Adrenal gland (tissue), 19 donors: ENCODE results near the gene SLC1A1. TPM values are rescaled to one million over a fixed set of nuclear protein-coding genes. Genes with fewer than 3 reads are reported as not detected.

Source experiments
- DNase-seq, 7 donors: peaks; one replicate each; pipeline ENCODE4 v3.0.0-alpha.2; 2019 to 2020
- H3K27ac ChIP-seq, 5 donors: fragments of 200-600 bp; sonication (generic) in 4 of 5; 1 replicate in 3 of 5; 2 replicates in 2 of 5; pipeline versions ENCODE4 v1.5.1 to v1.8.0; 2016 to 2020; ENCODE audit warnings: mild to moderate bottlenecking in 1 of 5
- H3K27me3 ChIP-seq: fragments of 200-600 bp; 2 replicates; pipeline ENCODE4 v1.8.0; 2021
- H3K36me3 ChIP-seq, 2 donors: fragments of 200-600 bp; replicated peaks in 1 of 2; 1 replicate in 1 of 2; 2 replicates in 1 of 2; pipeline versions ENCODE4 v1.5.1 to v1.8.0; 2018 to 2022
- H3K4me1 ChIP-seq, 2 donors: fragments of 200-600 bp; replicated peaks in 1 of 2; 1 replicate in 1 of 2; 2 replicates in 1 of 2; pipeline versions ENCODE4 v1.5.1 to v1.8.0; 2018 to 2021
- H3K4me3 ChIP-seq, 4 donors: fragments of 200-600 bp; sonication (generic) in 3 of 4; one replicate each; pipeline ENCODE4 v1.5.1; 2016 to 2018
- H3K9me3 ChIP-seq, 3 donors: fragments of 200-600 bp; sonication (generic) in 1 of 3; replicated peaks in 1 of 3; 1 replicate in 2 of 3; 2 replicates in 1 of 3; pipeline versions ENCODE4 v1.5.1 to v1.8.0; 2016 to 2021
- POLR2A ChIP-seq, 2 donors: fragments of 450-650 bp; IDR thresholded peaks; one replicate each; pipeline ENCODE4 v1.6.1; 2017; ENCODE audit warnings: antibody characterized with exemption in 2 of 2, mild to moderate bottlenecking in 2 of 2, moderate library complexity in 1 of 2
- WGBS, 4 donors: extraction: QIAGEN DNeasy Blood & Tissue Kit in 2 of 4; methylation state at CpG; one replicate each; pipeline versions ENCODE4 v1.1.5 to v1.1.7; 2013 to 2017; 5-methylcytosine and 5-hydroxymethylcytosine counted together
- intact Hi-C, 2 donors: fragments of 100-400 bp; cut with DNase I; formaldehyde crosslinking; loops; one replicate each; pipeline versions ENCODE4 v1.14.1 to v1.15.0; 2022 to 2023
- long read RNA-seq, 10 donors: library from polyadenylated mRNA in 3 of 10; unstranded in 2 of 10; stranded (forward) in 1 of 10; transcript quantifications; one replicate each; pipeline ENCODE4 v2.0.0 and lab custom pipeline, GENCODE V29; 2021 to 2026
- polyA plus RNA-seq, 3 donors: library from polyadenylated mRNA; stranded (reverse); fragments of 200-250 nt in 2 of 3; fragments of 350-450 nt in 1 of 3; fragmentation: Illumina TruSeq in 1 of 3; extraction: RNeasy Lipid Tissue Mini Kit (QIAGEN cat#74804) in 1 of 3; gene quantifications; one replicate each; pipeline ENCODE4 v1.2.3, GENCODE V29; 2013 to 2014
- total RNA-seq, 9 donors: library from RNA; depleted of rRNA in 4 of 9; stranded (reverse); fragments of >200 nt in 4 of 9; fragments of 120-200 nt in 1 of 9; fragmentation: NEBNext Ultra II Directional in 1 of 9; extraction: Animal tissue kit (Norgen Biotek cat#: 25700) in 1 of 9; gene quantifications; one replicate each; pipeline versions ENCODE4 v1.1.0 to v1.2.4, GENCODE V29; 2013 to 2023
- TF ChIP-seq, protein P1 (sequence below), 6 experiments: fragments of 450-650 bp in 4 of 6; fragments of 200-600 bp in 2 of 6; sonication (generic) in 1 of 6; IDR thresholded peaks; 1 replicate in 5 of 6; 2 replicates in 1 of 6; pipeline versions ENCODE4 v1.5.1 to v1.8.0; 2016 to 2021; ENCODE audit warnings: antibody characterized with exemption in 6 of 6, mild to moderate bottlenecking in 2 of 6, moderate library complexity in 1 of 6
- donor health status: healthy with polysubstance abuse.
- donor health status: Bipolar disorder and iron deficiency.
- donor health status: DM: yes; HTN: yes; CAD: no.
- donor health status: DM: no; HTN: no; CAD: no.
- donor health status: DM: no; HTN: no; CAD: no.
- donor health status: DM: yes; HTN: yes; CAD: no.

Gene SLC1A1
- total RNA-seq (1 to 10 TPM in 8 of 9 donors, under 1 TPM in 1; 0.68 to 4.8 (median 1.8) TPM), polyA plus RNA-seq (1 to 10 TPM in 2 of 3 donors, under 1 TPM in 1; 0.98 to 4.9 (median 1.2) TPM)
- long read RNA-seq, donor 1, result 0 reads
- long read RNA-seq, donor 2, result 0 reads
- long read RNA-seq, donor 3, result 0 reads
- long read RNA-seq, donor 4, result 0 reads
- long read RNA-seq, donor 5, partial matches to known transcripts, result 0 of 3 reads
- long read RNA-seq, donor 5, other reads (novel, unspliced or antisense), result 0 of 3 reads
- long read RNA-seq, donor 6, partial matches to known transcripts, result 0 of 2 reads
- long read RNA-seq, donor 6, other reads (novel, unspliced or antisense), result 0 of 2 reads
- long read RNA-seq, donor 7, result 0 reads
- long read RNA-seq, donor 8, result 0 reads
- long read RNA-seq, donor 9, result 0 reads
- long read RNA-seq, donor 10, result 0 reads

DNA sequence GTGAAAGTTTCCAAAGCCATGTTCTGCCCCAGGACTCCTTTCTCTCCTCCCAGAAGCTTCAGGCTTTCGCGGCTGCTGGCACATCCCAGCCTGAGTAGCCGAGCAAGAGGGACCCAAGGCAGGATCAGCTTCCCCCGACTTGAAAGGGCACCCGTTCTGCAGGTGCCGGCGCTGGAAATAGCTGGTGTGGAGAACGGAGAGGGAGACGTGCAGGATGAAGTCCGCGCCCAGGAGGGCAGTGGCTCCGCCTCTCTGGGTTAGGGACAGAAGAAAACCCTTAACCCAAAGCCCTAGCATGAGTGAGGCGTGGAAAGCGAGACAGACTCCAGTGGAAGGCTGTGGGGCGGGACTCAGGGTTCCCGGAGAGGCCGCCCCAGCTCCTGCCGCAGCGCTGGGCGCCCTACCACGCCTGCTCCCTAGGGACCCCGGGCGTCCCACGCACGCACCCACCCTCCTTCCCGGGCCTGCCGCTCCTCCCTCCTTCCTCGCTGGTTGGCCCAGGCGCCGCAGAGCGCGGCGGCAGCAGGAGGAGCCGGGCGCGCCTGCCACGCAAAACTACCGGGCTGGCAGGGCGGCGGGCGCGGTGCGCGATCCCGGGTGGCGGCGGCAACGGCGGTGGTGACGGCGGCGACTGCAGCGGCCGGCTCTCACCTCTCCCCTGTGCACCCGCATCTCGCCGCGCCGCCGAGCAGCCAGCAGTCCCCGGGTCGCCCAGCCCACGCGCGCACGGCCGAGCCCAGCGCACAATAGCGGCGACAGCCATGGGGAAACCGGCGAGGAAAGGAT, at the start of gene SLC1A1:
SLC1A1 (plus strand) TSS at position 550 of the 786 bp plus-strand sequence; CDS start at position 762, 212 bp downstream.
- WGBS, 4 donors, result 0 to 1% (median 0%) methylated on average over 8 to 72 of the region's 72 CpGs
- TF ChIP-seq, protein P1, sequence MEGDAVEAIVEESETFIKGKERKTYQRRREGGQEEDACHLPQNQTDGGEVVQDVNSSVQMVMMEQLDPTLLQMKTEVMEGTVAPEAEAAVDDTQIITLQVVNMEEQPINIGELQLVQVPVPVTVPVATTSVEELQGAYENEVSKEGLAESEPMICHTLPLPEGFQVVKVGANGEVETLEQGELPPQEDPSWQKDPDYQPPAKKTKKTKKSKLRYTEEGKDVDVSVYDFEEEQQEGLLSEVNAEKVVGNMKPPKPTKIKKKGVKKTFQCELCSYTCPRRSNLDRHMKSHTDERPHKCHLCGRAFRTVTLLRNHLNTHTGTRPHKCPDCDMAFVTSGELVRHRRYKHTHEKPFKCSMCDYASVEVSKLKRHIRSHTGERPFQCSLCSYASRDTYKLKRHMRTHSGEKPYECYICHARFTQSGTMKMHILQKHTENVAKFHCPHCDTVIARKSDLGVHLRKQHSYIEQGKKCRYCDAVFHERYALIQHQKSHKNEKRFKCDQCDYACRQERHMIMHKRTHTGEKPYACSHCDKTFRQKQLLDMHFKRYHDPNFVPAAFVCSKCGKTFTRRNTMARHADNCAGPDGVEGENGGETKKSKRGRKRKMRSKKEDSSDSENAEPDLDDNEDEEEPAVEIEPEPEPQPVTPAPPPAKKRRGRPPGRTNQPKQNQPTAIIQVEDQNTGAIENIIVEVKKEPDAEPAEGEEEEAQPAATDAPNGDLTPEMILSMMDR (IDR thresholded peaks at IDR 0.05), result no peak
- peak in 1 of 2 donors; percentile 39 for TF ChIP-seq POLR2A (IDR thresholded peaks at IDR 0.05)
- Histone ChIP-seq H3K36me3 (no peaks in the 10 kb centered on the region), H3K4me3 (peak within 1 kb of the TSS; percentile 9 to 49 (median 38)), H3K27me3 (no peaks in the 10 kb centered on the region), H3K4me1 (peaks cover 12 to 13% of the 10 kb centered on the region in 2 donors), H3K27ac (peak within 1 kb of the TSS in 4 of 5 donors; percentile 16 to 67 (median 45)), H3K9me3 (no peaks in the 10 kb centered on the region)
- intact Hi-C loops, result loop anchor here in 1 of 2 donors (10.0 kb wide), 1 partner anchor 65 kb away; no protein-coding TSS in a partner anchor
- peak; percentile 42 to 75 (median 61) for DNase-seq

DNA sequence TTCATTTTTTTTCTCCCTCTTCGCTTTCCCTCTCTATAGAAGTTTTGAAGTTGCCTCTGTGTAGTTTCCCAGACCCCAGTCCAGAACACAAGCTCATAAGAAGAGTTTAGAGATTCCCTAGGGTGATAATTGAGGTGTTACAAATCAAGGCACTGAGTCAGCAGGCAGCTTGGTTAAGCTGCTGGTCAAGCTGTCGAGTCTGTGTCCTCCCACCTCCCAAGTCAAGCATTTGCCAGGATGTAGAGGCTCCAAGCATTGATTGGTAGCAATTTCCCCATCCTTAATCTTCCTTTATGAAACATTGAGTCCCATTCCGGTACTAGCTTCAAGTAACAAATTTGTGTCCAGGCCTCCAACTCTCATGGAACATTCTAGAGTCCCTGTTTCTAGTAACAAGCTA, 47.5 kb upstream of the SLC1A1 start:
- H3K4me3 ChIP-seq, result no peak overlapping the region
- no peaks in the 10 kb centered on the region for H3K9me3 ChIP-seq
- H3K36me3 ChIP-seq, result no peaks in the 10 kb centered on the region
- no peaks in the 10 kb centered on the region for H3K4me1 ChIP-seq
- no peak overlapping the region for H3K27ac ChIP-seq
- no peak for TF ChIP-seq POLR2A (IDR thresholded peaks at IDR 0.05)
- TF ChIP-seq, protein P1 (IDR thresholded peaks at IDR 0.05), result no peak
- no peaks in the 10 kb centered on the region for H3K27me3 ChIP-seq
- DNase-seq, result no peak
- WGBS, 4 donors, result 74 to 81% (median 79%) methylated on average over 3 of the region's 3 CpGs
- intact Hi-C loops, result no loop called here

DNA sequence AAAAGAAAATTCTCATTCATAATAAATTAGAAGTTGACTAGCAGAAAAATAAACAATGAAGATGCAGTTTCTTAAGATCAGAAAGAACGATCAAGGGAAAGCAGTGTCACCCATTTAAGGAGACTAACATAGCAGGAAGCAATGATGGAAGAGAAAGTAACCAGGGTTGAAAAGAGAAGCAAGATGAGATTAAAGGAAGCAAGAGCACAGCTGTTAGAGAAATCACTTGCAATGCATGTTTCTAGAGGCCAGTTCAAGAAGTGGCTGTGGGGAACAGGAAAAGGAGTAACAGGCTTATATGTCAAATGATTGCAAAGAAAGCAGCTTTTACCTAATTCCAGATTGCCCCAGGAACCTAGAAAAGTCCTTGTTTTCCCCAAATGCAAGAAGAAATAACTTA, 46.8 kb upstream of the SLC1A1 start:
- Histone ChIP-seq H3K36me3 (no peaks in the 10 kb centered on the region), H3K9me3 (no peaks in the 10 kb centered on the region)
- 59 to 74% (median 65%) methylated on average over 1 of the region's 1 CpG for WGBS, 4 donors

More for the DNA sequence above, 46.8 kb upstream of the SLC1A1 start:
- intact Hi-C loops, result no loop called here
- Histone ChIP-seq H3K27ac (no peak overlapping the region), H3K4me3 (no peak overlapping the region), H3K4me1 (no peaks in the 10 kb centered on the region), H3K27me3 (no peaks in the 10 kb centered on the region)
- TF ChIP-seq, protein P1 (IDR thresholded peaks at IDR 0.05), result no peak
- TF ChIP-seq POLR2A (IDR thresholded peaks at IDR 0.05), result no peak
- no peak for DNase-seq
